ENCODE data around the gene CYTIP.
"Not testable (repeated sequence)": the region's sequence is repeated elsewhere in the genome, so short reads cannot be mapped to it uniquely, and the experiment has no call there.

Gene CYTIP

DNA sequence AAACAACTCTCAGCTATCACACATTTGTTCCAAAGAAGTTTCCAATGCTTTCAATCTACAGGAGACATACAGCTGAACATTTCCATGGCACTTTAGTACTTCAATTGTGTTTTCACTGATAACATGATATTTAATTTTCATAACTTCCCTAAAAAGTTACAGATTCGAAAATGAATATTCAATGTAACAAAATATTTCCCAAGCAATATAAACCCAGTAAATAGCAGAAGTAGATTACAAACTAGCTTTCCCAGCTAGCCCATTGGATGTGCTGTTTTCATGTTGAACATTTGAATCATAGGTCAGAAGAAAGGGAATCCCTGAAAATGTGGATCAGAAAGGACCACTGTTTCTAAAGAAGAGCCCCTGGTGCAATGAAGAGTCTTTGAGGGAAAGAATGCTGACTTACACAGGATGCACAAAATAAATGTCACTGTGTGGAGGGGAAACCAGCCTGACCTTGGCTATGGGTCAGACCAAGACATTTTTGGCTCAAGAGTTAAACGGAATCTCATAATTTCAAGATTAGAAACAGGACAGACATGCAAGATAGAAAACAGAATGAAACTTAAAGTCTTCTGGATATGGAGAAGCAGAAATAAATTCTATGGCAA lies 22.5 kb downstream of the CYTIP start:
- DNase-seq, result no peak

DNA sequence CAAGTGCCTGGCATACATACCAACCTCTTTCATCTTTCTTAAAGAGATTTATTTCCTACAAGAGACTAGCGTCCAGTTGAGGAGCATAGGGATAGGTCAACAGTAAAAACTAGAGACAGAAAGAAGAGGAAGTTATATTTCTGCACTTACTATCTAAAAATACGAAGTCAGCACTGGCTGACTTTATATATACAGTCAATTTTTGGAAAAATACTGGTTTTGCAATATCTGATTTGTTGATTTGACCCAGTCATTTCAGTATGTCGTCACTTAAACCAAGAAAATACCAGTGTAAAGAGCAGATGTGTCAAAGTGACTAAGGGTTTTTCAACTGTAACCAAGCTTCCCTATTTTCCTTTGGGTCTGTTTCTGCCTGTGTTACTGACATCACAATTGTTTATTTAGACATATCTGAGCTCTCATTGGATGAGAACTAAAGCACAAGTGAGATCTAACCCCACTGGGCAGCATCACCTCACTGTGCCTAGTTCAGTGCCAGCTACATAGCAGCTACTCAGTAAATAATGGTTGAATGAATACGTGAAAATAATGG lies 23.0 kb downstream of the CYTIP start:
- no peak for DNase-seq

DNA sequence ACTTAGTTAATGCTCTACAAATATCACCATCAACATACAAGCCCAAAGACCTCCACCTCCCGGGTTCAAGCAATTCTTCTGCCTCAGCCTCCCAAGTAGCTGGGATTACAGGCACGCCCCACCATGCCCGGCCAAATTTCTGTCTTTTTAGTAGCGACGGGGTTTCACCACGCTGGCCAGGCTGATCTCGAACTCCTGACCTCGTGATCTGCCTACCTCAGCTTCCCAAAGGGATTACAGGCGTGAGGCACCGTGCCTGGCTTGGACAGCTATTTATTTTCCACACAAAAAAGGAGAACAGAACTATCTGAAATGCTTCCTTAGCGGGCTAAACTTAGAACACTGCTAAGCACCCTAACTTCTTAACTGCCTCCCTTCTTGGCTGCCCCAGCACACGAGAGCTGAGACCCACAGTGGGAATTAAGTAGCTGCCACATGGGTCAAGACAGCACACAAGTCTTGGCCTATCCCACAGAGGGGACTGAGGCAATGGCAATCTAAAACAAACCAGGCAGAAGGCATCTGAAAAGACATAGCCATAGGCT lies 24.8 kb downstream of the CYTIP start:
- no peak for DNase-seq

DNA sequence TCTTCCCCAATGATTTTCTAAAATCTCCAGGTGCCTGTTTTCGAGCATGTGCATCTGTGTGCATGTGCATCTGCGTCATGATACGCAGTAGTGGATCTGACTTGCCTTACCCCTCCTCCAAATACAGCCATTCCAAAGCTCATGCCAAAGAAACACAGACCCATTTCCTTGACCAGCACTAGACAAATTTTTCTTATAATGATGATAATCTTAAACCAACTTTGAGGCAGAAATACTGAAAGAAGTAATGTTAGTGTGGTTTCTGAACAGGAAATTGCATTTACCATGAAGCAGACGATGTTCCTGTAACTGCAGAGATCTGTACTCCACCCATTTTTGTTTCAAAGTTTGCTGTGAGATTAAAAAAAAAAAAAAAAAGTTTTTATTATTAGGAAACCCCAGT lies 25.6 kb downstream of the CYTIP start:
- no peak for DNase-seq

DNA sequence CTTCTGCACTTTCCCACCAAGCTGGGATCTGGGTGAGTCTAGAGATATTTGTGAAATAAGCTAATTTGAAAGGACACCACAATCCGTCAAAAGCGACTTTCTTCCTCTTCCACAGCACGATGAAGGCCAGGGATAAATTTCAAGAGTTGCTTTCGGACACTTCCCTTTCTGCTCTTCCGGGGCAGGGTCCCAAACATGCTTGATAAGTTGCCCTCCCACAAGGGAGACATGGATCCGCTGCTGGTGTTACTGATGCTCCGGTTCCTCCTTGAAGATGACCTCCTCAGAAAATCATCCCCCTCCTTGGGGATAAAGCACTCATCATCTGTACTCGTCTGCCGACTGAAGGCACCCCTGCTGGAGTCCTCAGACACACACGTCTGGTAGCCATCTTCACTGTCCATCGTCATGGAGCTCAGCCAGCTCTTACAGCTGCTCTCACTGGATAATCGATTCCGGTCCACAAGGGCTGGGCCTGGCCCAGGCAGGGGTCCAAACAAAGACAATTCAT lies 28.2 kb downstream of the CYTIP start:
- no peak for DNase-seq

DNA sequence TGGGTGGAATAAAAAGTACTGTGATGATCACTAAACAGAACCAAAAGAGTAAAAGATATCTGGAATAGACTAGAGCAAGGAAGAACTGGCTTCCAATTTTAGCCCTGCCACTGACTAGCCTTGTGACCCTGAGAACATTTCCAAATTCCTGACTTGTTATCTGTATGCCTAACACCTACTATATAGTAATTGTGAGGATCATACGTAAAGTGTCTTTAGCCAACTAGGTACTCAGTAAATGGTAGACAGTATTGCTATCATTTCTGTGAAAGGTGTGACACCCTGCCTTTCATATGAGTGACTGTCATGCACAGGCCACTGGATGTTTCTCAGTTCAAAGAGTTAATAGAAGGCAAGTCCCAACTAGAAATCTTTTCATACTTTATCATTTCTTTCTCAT lies 29.8 kb downstream of the CYTIP start:
- no peak for DNase-seq

DNA sequence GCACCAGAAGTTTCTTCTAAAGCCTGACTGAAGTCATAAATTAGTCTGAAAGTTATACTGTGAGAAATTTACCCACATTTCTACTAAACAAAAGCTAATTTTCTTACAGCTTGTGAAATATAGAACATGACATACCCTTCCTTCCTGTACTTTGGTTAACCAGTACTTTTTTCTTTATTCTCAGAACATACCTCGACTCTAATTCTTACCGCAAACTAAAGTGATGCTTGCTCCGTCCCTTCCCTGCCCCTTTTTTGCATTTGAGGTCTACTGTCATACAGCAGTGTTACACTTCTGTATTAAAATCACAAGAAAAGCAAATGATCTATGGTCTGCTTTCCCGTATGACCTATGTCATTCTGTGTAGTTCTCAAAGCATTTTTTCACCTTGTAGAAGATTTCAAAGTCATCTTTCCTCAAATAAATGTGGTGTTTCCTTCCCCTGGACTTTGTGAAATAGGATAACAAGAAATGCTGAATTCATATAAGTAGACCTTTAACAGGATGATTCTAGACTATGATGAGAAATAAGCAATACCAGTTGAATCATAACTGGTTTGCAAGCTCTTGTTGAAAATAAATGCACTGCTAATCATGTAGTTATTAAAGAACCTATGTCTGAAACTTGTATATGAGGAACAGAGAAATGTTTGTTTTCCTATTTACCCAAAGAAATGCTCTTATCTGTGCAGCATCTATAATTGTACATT lies 30.4 kb downstream of the CYTIP start:
- no peak for DNase-seq

DNA sequence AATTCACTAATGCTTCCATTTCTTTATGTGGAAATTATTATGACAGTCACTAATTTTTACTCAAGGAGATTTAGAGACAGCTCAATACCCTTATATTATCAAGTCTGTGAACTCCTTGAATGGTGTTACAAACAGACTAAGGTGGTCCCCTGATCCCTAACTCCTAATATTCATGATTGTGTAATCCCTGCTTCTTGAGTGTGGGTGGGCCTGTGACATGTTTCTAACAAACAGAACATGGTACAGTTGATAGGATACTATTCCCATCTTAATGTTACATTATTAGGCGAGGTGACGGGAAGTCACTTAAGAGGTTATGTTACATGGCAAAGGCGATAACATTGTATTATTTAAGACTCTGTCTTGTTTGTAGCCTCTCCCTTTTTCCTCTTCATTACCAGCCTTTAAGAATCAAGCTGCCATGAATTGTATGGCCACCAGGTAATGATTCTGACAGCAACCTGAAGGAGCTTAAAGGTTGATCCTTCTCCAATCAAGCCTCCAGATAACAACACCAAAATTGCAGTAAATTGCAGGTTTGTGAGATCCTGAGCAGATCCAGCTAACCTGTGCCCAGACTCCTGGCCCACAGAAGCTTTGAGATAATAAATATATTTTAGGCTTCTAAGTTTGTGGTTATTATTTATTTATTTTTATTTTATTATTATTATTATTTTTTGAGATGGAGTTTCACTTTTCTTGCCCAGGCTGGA lies 32.1 kb downstream of the CYTIP start:
- no peak for DNase-seq

DNA sequence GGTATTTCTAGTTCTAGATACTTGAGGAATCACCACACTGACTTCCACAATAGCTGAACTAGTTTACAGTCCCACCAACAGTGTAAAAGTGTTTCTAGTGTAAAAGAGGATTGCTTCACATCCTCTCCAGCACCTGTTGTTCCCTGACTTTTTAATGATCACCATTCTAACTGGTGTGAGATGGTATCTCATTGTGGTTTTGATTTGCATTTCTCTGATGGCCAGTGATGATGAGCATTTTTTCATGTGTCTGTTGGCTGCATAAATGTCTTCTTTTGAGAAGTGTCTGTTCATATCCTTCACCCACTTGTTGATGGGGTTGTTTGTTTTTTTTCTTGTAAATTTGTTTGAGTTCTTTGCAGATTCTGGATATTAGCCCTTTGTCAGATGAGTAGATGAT lies 38.5 kb downstream of the CYTIP start:
- not testable (repeated sequence) for DNase-seq

DNA sequence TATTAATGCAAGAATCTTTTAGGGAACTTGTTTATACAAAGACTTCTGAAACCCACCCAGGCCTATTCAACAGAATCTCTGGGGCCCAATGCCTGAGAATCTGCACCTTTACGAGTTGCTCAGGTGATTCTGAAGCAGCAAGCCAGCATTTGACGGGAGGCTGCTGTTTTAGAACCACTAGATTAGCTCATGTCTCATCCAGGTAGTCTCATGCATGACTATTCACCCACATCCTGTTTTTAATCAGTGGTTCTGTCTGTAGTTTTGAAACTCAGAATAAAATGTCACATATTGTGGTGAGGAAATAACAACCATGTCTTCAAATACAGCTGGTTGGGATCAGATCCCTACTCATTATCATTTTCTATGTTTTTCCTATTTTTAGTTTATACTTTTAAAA lies 39.5 kb downstream of the CYTIP start:
- no peak for DNase-seq

DNA sequence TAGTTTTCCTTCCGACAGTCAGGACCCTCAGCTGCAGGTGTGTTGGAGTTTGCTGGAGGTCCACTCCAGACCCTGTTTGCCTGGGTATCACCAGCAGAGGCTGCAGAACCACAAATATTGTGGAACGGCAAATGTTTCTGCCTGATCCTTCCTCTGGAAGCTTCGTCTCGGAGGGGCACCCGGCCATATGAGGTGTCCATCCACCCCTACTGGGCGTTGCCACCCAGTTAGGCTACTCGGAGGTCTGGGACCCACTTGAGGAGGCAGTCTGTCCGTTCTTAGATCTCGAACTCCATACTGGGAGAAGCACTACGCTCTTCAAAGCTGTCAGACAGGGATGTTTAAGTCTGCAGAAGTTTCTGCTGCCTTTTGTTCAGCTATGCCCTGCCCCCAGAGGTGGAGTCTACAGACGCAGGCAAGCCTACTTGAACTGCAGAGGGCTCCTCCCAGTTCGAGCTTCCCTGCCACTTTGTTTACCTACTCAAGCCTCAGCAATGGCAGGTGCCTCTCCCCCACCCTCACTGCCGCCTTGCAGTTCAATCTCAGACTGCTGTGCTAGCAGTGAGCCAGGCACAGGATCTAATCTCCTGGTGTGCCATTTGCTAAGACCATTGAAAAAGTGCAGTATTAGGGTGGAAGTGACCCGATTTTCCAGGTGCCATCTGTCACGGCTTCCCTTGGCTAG lies 40.9 kb downstream of the CYTIP start:
- DNase-seq, result not testable (repeated sequence)

DNA sequence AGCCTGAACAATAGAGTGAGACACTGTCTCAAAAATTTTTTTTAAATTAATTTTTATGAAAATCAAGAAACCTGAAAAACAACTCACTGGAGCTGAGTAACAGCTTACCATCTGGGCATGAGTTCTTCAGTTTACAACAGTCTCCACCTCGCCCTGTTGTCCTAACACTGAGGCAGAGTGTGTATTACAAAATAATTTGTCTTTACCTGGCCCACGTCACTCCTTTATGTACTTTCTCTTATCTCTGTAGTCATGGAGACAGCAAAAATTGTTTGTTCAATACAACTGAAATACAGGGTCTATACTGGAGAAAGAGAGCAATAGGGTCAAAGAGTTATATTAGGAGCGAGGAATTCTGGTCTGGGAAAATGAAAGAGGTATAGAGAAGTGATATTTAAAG lies 48.1 kb downstream of the CYTIP start:
- DNase-seq, result no peak

DNA sequence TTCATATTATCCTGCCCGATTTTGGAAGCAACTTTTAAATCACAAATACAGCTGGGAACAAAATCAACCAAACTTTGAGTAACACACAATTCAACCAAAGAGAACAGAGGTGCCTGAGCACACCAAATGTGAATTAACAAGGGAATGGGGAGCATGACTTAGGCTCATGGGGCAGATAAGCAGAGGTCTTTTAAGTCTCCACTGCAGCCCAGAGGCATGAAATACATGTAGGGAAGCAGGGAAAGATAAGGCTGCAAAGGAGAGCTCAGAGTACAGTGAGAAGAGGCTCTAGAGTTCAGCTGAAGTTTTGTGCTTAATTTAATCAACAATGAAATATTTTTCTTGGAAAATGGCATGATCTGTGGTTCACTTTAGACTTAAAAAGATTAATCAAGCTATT lies 49.0 kb downstream of the CYTIP start:
- DNase-seq, result no peak

DNA sequence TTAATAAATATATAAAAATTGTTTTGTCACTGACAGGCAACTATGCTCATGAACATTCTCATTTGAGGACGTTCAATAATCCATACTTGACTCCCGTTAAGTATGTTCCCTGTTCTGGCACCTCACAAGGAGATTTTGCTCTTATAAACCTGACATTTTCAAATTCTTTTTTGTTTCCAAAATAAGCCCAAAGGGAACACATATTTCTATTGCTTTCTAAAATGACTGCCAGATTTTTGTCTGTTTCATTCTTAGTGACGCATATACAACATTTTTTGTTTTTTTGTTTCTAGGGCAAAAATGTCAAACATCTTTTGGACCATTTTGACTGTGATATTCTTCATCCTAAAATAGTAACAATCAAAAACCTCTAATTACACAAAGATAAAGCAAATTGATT lies 50.5 kb downstream of the CYTIP start:
- no peak for DNase-seq

DNA sequence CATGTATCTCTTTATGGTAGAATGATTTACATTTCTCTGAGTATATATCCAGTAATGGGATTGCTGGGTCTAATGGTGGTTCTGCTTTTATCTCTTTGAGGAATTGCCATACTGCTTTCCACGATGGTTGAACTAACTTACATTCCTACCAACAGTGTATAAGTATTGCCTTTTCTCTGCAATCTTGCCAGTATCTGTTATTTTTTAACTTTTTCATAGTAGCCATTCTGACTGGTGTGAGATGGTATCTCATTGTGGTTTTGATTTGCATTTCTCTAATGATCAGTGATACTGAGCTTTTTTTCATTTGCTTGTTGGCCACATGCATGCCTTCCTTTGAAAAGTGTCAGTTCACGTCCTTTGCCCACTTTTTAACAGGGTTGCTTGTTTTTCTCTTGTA lies 55.1 kb downstream of the CYTIP start:
- no peak for DNase-seq

DNA sequence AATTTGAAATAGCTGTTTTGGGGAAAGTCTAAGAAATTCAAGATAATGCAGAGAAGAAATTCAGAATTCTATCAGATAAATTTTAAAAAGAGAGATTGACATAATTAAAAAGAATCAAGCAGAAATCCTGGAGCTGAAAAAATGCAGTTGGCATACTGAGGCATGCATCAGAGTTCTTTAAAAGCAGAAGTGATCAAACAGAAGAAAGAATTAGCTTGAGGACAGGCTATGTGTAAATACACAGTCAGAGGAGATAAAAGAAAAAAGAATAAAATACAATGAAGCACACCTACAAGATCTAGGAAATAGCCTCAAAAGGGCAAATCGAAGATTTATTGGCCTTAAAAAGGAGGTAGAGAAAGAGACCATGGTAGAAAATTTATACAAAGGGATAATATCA lies 57.1 kb downstream of the CYTIP start:
- no peak for DNase-seq

DNA sequence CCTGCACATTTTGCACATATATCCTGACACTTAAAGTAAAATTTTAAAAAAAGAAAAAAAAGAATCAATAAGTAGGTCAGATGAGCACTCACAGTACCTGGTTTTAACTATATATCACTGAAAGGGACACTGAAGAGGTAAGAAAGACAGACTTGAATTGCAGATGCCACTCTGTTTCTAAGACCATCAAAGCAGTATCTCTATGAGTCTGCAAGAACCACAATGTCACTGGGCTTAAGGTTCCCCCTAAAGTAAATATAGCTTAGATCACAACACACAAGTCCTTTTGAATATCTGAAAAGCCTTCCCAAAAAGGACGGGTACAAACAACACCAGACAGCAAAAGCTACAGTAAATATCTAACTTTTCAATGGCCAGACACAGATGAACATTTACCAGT lies 57.6 kb downstream of the CYTIP start:
- DNase-seq, result no peak

DNA sequence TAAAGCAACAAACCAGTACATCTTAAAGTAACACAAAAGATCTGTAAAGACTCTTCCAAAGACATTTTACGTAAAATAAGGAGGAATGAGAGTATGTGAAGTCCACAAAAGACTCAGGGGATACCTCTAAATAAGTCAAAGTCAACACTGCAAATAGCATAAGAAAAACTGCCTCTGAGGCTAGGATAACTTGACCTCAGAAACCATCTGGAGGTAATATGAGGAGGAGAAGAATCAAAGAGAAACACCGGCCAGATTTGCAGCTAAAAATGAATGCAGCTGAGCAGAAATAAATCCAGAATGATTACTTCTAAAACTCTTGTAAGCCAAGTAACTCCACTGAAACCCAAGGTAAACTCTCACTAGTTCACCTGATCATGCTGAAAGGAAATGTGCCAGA lies 66.0 kb downstream of the CYTIP start:
- DNase-seq, result no peak

DNA sequence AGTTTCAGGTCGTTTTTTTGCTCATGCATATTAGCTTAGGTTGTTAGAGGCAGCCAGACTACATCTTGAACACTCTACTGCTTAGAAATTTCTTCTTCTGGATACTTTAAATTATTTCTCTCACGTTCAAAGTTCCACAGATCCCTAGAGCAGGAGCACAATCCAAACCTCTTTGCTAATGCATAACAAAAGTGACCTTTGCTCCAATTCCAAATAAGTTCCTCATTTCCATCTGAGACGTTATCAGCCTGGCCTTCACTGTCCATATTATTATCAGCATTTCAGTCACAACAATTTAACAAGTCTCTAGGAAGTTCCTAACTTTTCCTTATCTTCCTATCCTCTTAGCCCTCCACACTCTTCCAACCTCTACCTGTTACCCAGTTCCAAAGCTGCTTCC lies 67.8 kb downstream of the CYTIP start:
- no peak for DNase-seq

DNA sequence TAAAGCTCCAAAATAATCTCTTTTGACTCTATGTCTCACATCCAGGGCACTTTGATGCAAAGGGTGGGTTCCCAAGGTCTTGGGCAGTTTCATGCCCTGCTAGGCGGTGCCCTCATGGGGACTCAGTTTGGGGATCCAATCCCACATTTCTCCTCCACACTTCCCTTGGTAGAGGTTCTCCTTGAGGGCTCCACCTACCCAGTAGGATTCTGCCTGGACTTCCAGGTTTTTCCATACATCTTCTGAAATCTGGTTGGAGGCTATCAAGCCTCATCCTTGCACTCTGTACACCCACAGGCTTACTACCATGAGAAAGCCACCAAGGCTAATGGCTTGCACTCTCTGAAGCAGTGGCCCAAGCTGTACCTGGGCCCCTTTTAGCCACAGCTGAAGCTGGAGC lies 68.5 kb downstream of the CYTIP start:
- DNase-seq, result no peak

DNA sequence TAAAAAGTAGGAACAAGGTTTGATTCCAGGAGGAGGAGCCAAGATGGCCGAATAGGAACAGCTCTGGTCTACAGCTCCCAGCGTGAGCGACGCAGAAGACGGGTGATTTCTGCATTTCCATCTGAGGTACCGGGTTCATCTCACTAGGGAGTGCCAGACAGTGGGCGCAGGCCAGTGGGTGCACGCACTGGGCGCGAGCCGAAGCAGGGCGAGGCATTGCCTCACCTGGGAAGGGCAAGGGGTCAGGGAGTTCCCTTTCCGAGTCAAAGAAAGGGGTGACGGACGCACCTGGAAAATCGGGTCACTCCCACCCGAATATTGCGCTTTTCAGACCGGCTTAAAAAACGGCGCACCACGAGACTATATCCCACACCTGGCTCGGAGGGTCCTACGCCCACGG lies 75.4 kb downstream of the CYTIP start:
- DNase-seq, result not testable (repeated sequence)

DNA sequence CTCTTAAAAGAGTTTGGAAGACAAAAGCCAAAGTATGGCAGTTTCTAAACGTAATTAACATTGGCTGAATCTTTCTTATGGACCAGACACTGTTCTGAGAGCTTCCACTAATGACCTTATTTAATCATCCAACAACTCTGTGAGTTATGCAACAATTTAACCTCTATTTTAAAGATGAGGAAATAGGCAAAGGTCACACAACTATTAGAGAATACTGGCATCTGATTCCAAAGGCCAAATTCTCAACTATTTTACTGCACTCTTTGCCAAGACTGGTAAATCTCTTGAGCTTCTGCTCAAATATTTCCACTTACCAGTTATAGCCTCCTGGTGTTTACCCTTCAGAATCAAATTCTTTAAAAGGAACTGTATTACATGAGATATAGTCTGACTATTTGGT lies 76.2 kb downstream of the CYTIP start:
- DNase-seq, result no peak

Data from NCI-H2081 treated with DMSO at 0.1 percent for 48 hours (cell line).